HepG2 (cell line): ENCODE results near the gene EIF5. TPM values are rescaled to one million over a fixed set of nuclear protein-coding genes. Genes with fewer than 3 reads are reported as not detected.

Experiments used
- ATAC-seq: fragments of 200-7000 bp; cut with Tn5 transposase; 3 replicates; pipeline ENCODE4 v1.9.1; 2020; ENCODE audit warnings: mild to moderate bottlenecking, moderate library complexity
- BruUV-seq: library from RNA; stranded (reverse); fragments of 400-500 nt; replicated peaks from 2 replicates; lab custom pipeline; 2021; lab: Mats Ljungman, UMichigan
- CTCF ChIA-PET: fragments of 300-600 bp; formaldehyde crosslinking; extraction: SDS; loops from one replicate; lab custom pipeline; 2021; ENCODE audit warnings: low total read pairs, inconsistent platforms, low intra/inter-chr PET ratio; lab: Yijun Ruan, JAX
- POLR2A ChIA-PET: fragments of 350-600 bp; sonication (Branson Sonifier 250); formaldehyde crosslinking; loops from one replicate; lab custom pipeline; 2020; ENCODE audit warnings: antibody characterized with exemption, inconsistent platforms; lab: Yijun Ruan, JAX
- DNase-seq: peaks from one replicate; pipeline ENCODE4 v3.0.0-alpha.2; 2015; ENCODE audit warnings: low spot score
- FAIRE-seq: peaks from 3 replicates; lab custom pipeline; 2011; peaks lifted over from hg19 to GRCh38; lab: Jason Lieb, UNC
- H2AFZ ChIP-seq: one replicate; pipeline ENCODE4 v1.6.1; 2011; ENCODE audit warnings: low read length, inconsistent platforms
- H3K27ac ChIP-seq: fragments of 300-600 bp; 3 replicates; pipeline ENCODE4 v1.8.0; 2011; ENCODE audit warnings: mixed run types, mild to moderate bottlenecking, mixed read lengths, low read length, inconsistent platforms; ENCODE audit not compliant: insufficient read depth; ENCODE audit errors: extremely low read length
- H3K27me3 ChIP-seq, 2 experiments: fragments of 200-600 bp in 1 of 2; 2 replicates in 1 of 2; 3 replicates in 1 of 2; pipeline versions ENCODE4 v1.6.0 to v1.8.0; 2011; ENCODE audit warnings: low read length in 2 of 2, mild to moderate bottlenecking in 2 of 2, moderate library complexity in 2 of 2, inconsistent platforms in 1 of 2; ENCODE audit not compliant: insufficient read depth in 2 of 2, control insufficient read depth in 1 of 2
- H3K36me3 ChIP-seq, 2 experiments: fragments of 200-600 bp in 1 of 2; replicated peaks in 1 of 2; 2 replicates in 1 of 2; 3 replicates in 1 of 2; pipeline versions ENCODE4 v1.5.1 to v1.8.0; 2011; ENCODE audit warnings: low read length in 2 of 2, inconsistent platforms in 1 of 2; ENCODE audit not compliant: insufficient read depth in 2 of 2, control insufficient read depth in 1 of 2
- H3K4me1 ChIP-seq: 2 replicates; pipeline ENCODE4 v1.5.1; 2012; ENCODE audit warnings: low read length, inconsistent platforms; ENCODE audit not compliant: insufficient read depth
- H3K4me2 ChIP-seq: 2 replicates; pipeline ENCODE4 v1.6.0; 2011; ENCODE audit warnings: low read depth, low read length, inconsistent platforms
- H3K4me3 ChIP-seq, 3 experiments: fragments of 200-600 bp in 1 of 3; sonication (generic), shearing (Covaris generic) in 1 of 3; replicated peaks in 1 of 3; 2 replicates each; pipeline ENCODE4 v1.5.1; 2011 to 2016; ENCODE audit warnings: low read length in 3 of 3, inconsistent platforms in 2 of 3, low read depth in 2 of 3, mild to moderate bottlenecking in 2 of 3, control low read depth in 1 of 3, mixed read lengths in 1 of 3; ENCODE audit not compliant: insufficient read depth in 1 of 3
- H3K79me2 ChIP-seq: one replicate; pipeline ENCODE4 v1.6.1; 2011; ENCODE audit warnings: low read length, inconsistent platforms; ENCODE audit not compliant: insufficient read depth
- H3K9ac ChIP-seq: 2 replicates; pipeline ENCODE4 v1.6.0; 2011; ENCODE audit warnings: mild to moderate bottlenecking, low read depth, low read length, inconsistent platforms; ENCODE audit not compliant: insufficient read depth
- H3K9me3 ChIP-seq: 2 replicates; pipeline ENCODE4 v1.5.1; 2012; ENCODE audit warnings: mild to moderate bottlenecking, low read length
- H4K20me1 ChIP-seq: 2 replicates; pipeline ENCODE4 v1.6.0; 2011; ENCODE audit warnings: inconsistent platforms, mild to moderate bottlenecking, low read length, moderate library complexity; ENCODE audit not compliant: insufficient read depth
- JARID2 ChIP-seq: sonication (generic); formaldehyde crosslinking; IDR thresholded peaks from 2 replicates; pipeline ENCODE4 v1.8.1; 2023; ENCODE audit warnings: missing genetic modification reagents, inconsistent platforms; ENCODE audit not compliant: insufficient replicate concordance
- PHF8 ChIP-seq: sonication (generic); formaldehyde crosslinking; IDR thresholded peaks from 2 replicates; pipeline ENCODE4 v1.5.0; 2020; ENCODE audit warnings: missing genetic modification reagents
- POLR2A ChIP-seq, 2 experiments: IDR thresholded peaks; 2 replicates each; pipeline ENCODE4 v1.6.1; 2011; ENCODE audit warnings: low read depth in 2 of 2, low read length in 2 of 2, mild to moderate bottlenecking in 1 of 2, moderate library complexity in 1 of 2; ENCODE audit not compliant: insufficient read depth in 1 of 2
- POLR2AphosphoS5 ChIP-seq: IDR thresholded peaks from 2 replicates; pipeline ENCODE4 v1.6.1; 2012; ENCODE audit warnings: low read depth, low read length
- RFXANK ChIP-seq: IDR thresholded peaks from 2 replicates; pipeline ENCODE4 v1.6.1; 2016
- SIN3A ChIP-seq: IDR thresholded peaks from 2 replicates; pipeline ENCODE4 v1.6.1; 2011; ENCODE audit warnings: low read depth, mild to moderate bottlenecking, control low read depth, low read length, borderline replicate concordance
- SIX1 ChIP-seq: sonication (generic); formaldehyde crosslinking; IDR thresholded peaks from 2 replicates; pipeline ENCODE4 v1.4.0; 2020; ENCODE audit warnings: missing genetic modification reagents, borderline replicate concordance
- SP5 ChIP-seq: IDR thresholded peaks from 2 replicates; pipeline ENCODE4 v1.6.1; 2016; ENCODE audit warnings: low read depth, borderline replicate concordance
- TP53 ChIP-seq: sonication (generic); formaldehyde crosslinking; conservative IDR thresholded peaks from 2 replicates; pipeline ENCODE4 v1.4.0; 2020; ENCODE audit warnings: missing genetic modification reagents
- ZBTB44 ChIP-seq: sonication (generic); formaldehyde crosslinking; IDR thresholded peaks from 2 replicates; pipeline ENCODE4 v1.4.0; 2020; ENCODE audit warnings: missing genetic modification reagents
- ZNF30 ChIP-seq: sonication (generic); formaldehyde crosslinking; IDR thresholded peaks from 2 replicates; pipeline ENCODE4 v1.5.0; 2020; ENCODE audit warnings: mild to moderate bottlenecking, missing genetic modification reagents
- ZNF576 ChIP-seq: sonication (generic); formaldehyde crosslinking; IDR thresholded peaks from 2 replicates; pipeline ENCODE4 v1.4.0; 2020; ENCODE audit warnings: mild to moderate bottlenecking, missing genetic modification reagents
- ZNF615 ChIP-seq: sonication (generic); formaldehyde crosslinking; IDR thresholded peaks from 2 replicates; pipeline ENCODE4 v1.5.0; 2020; ENCODE audit warnings: mild to moderate bottlenecking, missing genetic modification reagents, borderline replicate concordance
- WGBS: methylation state at CpG from one replicate; pipeline ENCODE4 v1.1.6; 2017; ENCODE audit warnings: low lambda C conversion rate; 5-methylcytosine and 5-hydroxymethylcytosine counted together
- in situ Hi-C: cut with HindIII; loops from 2 replicates; pipeline ENCODE4 v1.10.0; 2017; ENCODE audit warnings: low pct_unique_long_range_greater_than_20kb; ENCODE audit not compliant: extremely low pct_ligation_motif_present
- intact Hi-C: fragments of 100-400 bp; cut with micrococcal nuclease; formaldehyde crosslinking; loops from one replicate; pipeline ENCODE4 v1.10.0; 2022; ENCODE audit not compliant: unreplicated experiment
- polyA plus RNA-seq, 8 experiments: library from polyadenylated mRNA; depleted of rRNA in 3 of 8; stranded (reverse) in 7 of 8; unstranded in 1 of 8; fragments of >200 nt; fragmentation: Illumina TruSeq in 4 of 8; extraction: Trizol in 4 of 8; gene quantifications; 2 replicates each; pipeline versions ENCODE4 v1.2.1 to v1.2.3, GENCODE V29; 2011 to 2016; ENCODE audit warnings: low read depth in 4 of 8, missing spikeins in 1 of 8, mixed read lengths in 1 of 8; ENCODE audit not compliant: insufficient read depth in 1 of 8
- total RNA-seq, 5 experiments: library from RNA; depleted of rRNA; stranded (reverse); fragments of >200 nt; fragmentation: Illumina TruSeq; extraction: Trizol; gene quantifications; 2 replicates each; pipeline ENCODE4 v1.2.3, GENCODE V29; 2016; ENCODE audit warnings: low read depth in 1 of 5

EIF5 gene
- total and polyA plus RNA-seq, 2 of the 13 experiments (the other 11 are each of a cell fraction or from before 2014, with no cell fraction given) = 189 to 281 TPM

- BruUV-seq = no TSS peak
- no peak for ATAC-seq
Measured at GRCh38 chr14:103346286-103346685, 12.2 kb downstream of the EIF5 start.

More at GRCh38 chr14:103346286-103346685, 12.2 kb downstream of the EIF5 start:
- CTCF ChIA-PET = no interaction called here
- Histone ChIP-seq H2AFZ (no peak overlapping the region), H3K27me3 (no peaks in the 10 kb centered on the region), H4K20me1 (peaks cover 5% of the 10 kb centered on the region; the same call in 1 of the 2 replicates), H3K4me1 (peaks cover 38% of the 10 kb centered on the region), H3K79me2 (no peaks in the 10 kb centered on the region), H3K4me2 (peak overlapping the region; percentile 70; the same call in 1 of the 2 replicates), H3K36me3 (peaks cover 3 to 20% of the 10 kb centered on the region in 2 experiments; a peak in 4 of 5 replicates), H3K27ac (no peak overlapping the region), H3K9me3 (no peaks in the 10 kb centered on the region), H3K4me3 (no peak overlapping the region), H3K9ac (no peak overlapping the region)
- POLR2A ChIA-PET = interaction anchor here (0.6 to 5.8 kb wide), 6 partner anchors 10 to 213 kb away, joined by 3 to 87 read pairs (median 14); partner anchors contain the start of gene EIF5
- in situ Hi-C loops (no loop called here), intact Hi-C loops (loop anchor here (5.0 kb wide), 1 partner anchor 41 kb away; the partner anchor contains the start of gene MARK3)
- FAIRE-seq = no peak
- no peak for DNase-seq
- WGBS = 24% methylated on average over 3 of the region's 3 CpGs
- TF ChIP-seq ZNF576 (CRISPR knock-in tag) (no peak), POLR2A (IDR thresholded peaks at IDR 0.05; ENCODE audit: insufficient read depth in 1 of 2, low read depth in 2 of 2, low read length in 2 of 2) (peak in 1 of 2 experiments; percentile 11; a peak in 1 of 4 replicates), PHF8 (CRISPR knock-in tag) (no peak), RFXANK (CRISPR knock-in tag) (no peak), SP5 (CRISPR knock-in tag) (no peak), SIN3A (no peak), JARID2 (CRISPR knock-in tag) (no peak), TP53 (CRISPR knock-in tag) (no peak), ZNF30 (CRISPR knock-in tag) (no peak), ZBTB44 (CRISPR knock-in tag) (no peak), ZNF615 (CRISPR knock-in tag) (no peak), POLR2AphosphoS5 (no peak), SIX1 (CRISPR knock-in tag) (0 out of 2 replicates have a peak, but pooled peaks have one; percentile 24)
